A673 (cell line): ENCODE results near the gene OSGIN1. TPM values are rescaled to one million over a fixed set of nuclear protein-coding genes. Genes with fewer than 3 reads are reported as not detected.

Experiments
- BruUV-seq: library from RNA; stranded (reverse); fragments of 400-500 nt; replicated peaks from 2 replicates; lab custom pipeline; 2021; lab: Mats Ljungman, UMichigan
- CTCF ChIA-PET: fragments of 300-600 bp; sonication (Branson Sonifier 250); formaldehyde crosslinking; loops from one replicate; lab custom pipeline; 2022; ENCODE audit warnings: antibody characterized with exemption; lab: Charles Lee
- POLR2A ChIA-PET: fragments of 300-600 bp; sonication (Branson Sonifier 250); formaldehyde crosslinking; loops from one replicate; lab custom pipeline; 2022; ENCODE audit warnings: antibody characterized with exemption; ENCODE audit not compliant: low non-redundant PET; lab: Charles Lee
- DNase-seq: peaks from one replicate; pipeline ENCODE4 v3.0.0-alpha.2; 2015; ENCODE audit warnings: low spot score
- H3K27ac ChIP-seq: fragments of 200-600 bp; sonication (generic); 2 replicates; pipeline ENCODE4 v1.5.1; 2016; ENCODE audit warnings: mixed run types, low read depth, mild to moderate bottlenecking, mixed read lengths, antibody characterized with exemption, low read length; ENCODE audit not compliant: poor library complexity, severe bottlenecking
- H3K27me3 ChIP-seq: fragments of 200-600 bp; sonication (generic); replicated peaks from 2 replicates; pipeline ENCODE4 v1.6.1; 2017; ENCODE audit warnings: mixed run types, low read depth, mild to moderate bottlenecking, mixed read lengths, antibody characterized with exemption, low read length; ENCODE audit not compliant: insufficient read depth, poor library complexity
- H3K36me3 ChIP-seq: fragments of 200-600 bp; sonication (generic); 2 replicates; pipeline ENCODE4 v1.6.1; 2016; ENCODE audit warnings: mixed run types, mild to moderate bottlenecking, mixed read lengths, antibody characterized with exemption, low read length; ENCODE audit not compliant: insufficient read depth, poor library complexity, severe bottlenecking
- H3K4me1 ChIP-seq: fragments of 200-600 bp; sonication (generic); 2 replicates; pipeline ENCODE4 v1.6.1; 2017; ENCODE audit warnings: mixed run types, mild to moderate bottlenecking, mixed read lengths, antibody characterized with exemption, low read length; ENCODE audit not compliant: insufficient read depth, poor library complexity, severe bottlenecking
- H3K4me3 ChIP-seq: fragments of 200-600 bp; sonication (generic); 2 replicates; pipeline ENCODE4 v1.5.1; 2016; ENCODE audit warnings: low read depth, mixed run types, mild to moderate bottlenecking, mixed read lengths, low read length; ENCODE audit not compliant: poor library complexity, severe bottlenecking
- H3K9me3 ChIP-seq: fragments of 200-600 bp; sonication (generic); 2 replicates; pipeline ENCODE4 v1.6.1; 2016; ENCODE audit warnings: mixed run types, low read depth, mild to moderate bottlenecking, mixed read lengths, antibody characterized with exemption, low read length; ENCODE audit not compliant: poor library complexity, severe bottlenecking
- CTCF ChIP-seq: fragments of 300-800, 200-600 bp; sonication (generic); conservative IDR thresholded peaks from 2 replicates; pipeline ENCODE4 v1.5.1; 2017; ENCODE audit warnings: low read depth, mild to moderate bottlenecking, antibody characterized with exemption, low read length, moderate library complexity, mixed read lengths
- EZH2 ChIP-seq: fragments of 200-600 bp; sonication (generic); IDR thresholded peaks from 2 replicates; pipeline ENCODE4 v1.6.1; 2017; ENCODE audit warnings: borderline replicate concordance, low read depth, mild to moderate bottlenecking, mixed read lengths, antibody characterized with exemption, low read length; ENCODE audit not compliant: poor library complexity, severe bottlenecking
- intact Hi-C: fragments of 100-400 bp; cut with micrococcal nuclease; formaldehyde crosslinking; loops from one replicate; pipeline ENCODE4 v1.10.0; 2022; ENCODE audit not compliant: unreplicated experiment
- total RNA-seq: library from RNA; stranded (reverse); gene quantifications from 2 replicates; pipeline ENCODE4 v1.2.3, GENCODE V29; 2021

The OSGIN1 gene
- total RNA-seq, 1 experiment from 2014 or later = 2.4 TPM

DNA sequence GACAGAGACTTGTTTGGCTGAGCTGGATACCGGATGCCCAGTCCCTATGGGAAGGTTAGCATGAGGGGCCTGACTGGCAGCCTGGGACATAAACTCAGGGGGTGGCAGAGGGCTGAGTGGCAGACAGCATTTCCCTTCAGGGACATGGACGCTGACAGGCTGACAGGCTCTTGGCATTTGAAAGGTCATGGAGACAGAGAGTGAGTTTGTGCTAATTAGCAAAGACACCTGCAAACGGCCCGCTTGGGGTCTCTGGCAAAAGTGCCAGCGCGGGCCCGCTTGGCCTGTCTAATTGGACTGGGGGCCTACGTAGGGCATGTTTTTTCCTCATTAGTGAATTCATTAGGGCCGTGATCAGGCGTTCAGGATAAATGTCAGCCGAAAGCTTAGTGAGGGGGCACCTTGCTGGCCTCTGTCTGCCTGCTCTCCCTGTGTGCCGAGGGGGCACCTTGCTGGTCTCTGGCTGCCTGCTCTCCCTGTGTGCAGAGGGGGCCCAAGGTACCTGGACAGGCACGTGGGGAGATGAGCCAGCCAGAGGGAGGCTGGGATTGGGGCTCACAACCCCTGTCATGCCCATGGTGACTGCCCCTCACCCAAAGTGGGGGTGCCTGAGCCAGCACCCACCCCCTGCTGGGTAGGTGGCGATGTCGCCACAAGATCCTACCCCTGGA is 22.7 kb downstream of the OSGIN1 start:
- no peak for DNase-seq
- H3K4me3 ChIP-seq = no peak overlapping the region
- CTCF ChIA-PET = no interaction called here
- H3K9me3 ChIP-seq = no peaks in the 10 kb centered on the region
- H3K27me3 ChIP-seq = no peaks in the 10 kb centered on the region
- no peaks in the 10 kb centered on the region for H3K4me1 ChIP-seq
- POLR2A ChIA-PET = no interaction called here
- no peak overlapping the region for H3K27ac ChIP-seq
- no TSS peak for BruUV-seq
- TF ChIP-seq CTCF (no peak), EZH2 (no peak)
- intact Hi-C loops = no loop called here
- H3K36me3 ChIP-seq = no peaks in the 10 kb centered on the region

DNA sequence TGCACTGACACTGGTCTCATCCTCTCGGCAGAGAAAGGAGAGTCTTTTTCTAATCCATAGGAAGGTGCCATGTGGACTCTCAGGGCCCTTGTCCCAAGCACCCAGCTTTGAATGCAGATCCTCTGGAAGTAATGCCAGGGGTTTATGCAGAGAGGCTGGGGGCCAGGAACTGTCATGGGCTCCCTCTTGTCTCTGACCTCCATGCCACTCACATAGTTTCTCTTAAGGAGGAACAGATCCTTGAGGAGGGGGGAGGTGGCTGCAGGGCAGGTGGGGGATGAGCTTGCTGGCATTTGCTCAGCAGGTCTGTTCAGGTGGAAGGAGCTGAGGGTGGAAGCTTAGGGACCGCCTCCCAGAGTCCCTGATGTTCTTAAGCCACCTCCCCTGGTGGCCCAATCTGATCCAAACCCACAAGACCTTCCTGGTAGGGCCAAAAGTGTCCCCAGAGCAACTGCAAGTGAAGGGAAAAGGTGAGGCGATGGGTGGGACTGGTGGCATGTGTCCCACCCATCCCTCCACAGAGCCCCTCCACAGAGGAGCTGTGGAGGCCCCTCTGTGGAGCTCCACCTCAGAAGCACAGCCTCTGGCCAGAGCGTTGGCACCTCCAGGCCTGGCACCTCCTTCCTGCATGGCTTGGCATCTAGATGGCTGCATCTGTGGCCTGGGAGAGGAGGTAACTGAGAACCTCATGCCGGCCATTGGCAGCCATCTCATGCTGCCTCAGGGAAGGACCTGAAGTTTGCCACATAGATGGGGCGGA is 24.2 kb downstream of the OSGIN1 start:
- ChIA-PET POLR2A (no interaction called here), CTCF (no interaction called here)
- BruUV-seq = no TSS peak
- intact Hi-C loops = no loop called here
- H3K27ac ChIP-seq = no peak overlapping the region
- no peak overlapping the region for H3K4me3 ChIP-seq
- no peak for DNase-seq
- no peaks in the 10 kb centered on the region for H3K27me3 ChIP-seq
- no peaks in the 10 kb centered on the region for H3K36me3 ChIP-seq
- no peaks in the 10 kb centered on the region for H3K4me1 ChIP-seq
- no peaks in the 10 kb centered on the region for H3K9me3 ChIP-seq
- TF ChIP-seq CTCF (no peak), EZH2 (no peak)

DNA sequence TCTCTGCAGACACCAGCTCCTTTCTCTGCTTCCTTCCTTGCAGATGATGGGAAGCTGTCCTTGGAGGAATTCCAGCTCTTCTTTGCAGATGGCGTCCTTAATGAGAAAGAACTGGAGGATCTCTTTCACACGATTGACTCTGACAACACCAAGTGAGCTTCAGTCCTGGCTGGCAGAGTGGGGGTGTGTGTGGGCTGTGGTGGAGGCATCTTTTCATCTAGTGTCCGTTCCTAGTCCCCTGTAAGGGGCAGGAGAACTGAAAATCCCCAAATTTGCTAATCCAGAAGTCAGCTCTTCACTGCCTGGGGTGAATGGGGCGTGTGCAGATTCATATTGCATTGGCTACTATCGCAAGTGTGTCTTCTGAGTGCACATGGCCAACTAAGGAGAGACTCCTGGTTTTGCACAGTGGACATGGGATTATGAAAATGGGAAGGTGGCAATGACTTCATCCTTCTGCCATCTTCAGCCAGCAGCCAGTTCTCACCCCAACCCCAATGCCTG is 25.4 kb downstream of the OSGIN1 start:
- Histone ChIP-seq H3K36me3 (no peaks in the 10 kb centered on the region), H3K27me3 (no peaks in the 10 kb centered on the region), H3K4me1 (no peaks in the 10 kb centered on the region), H3K4me3 (no peak overlapping the region), H3K27ac (no peak overlapping the region), H3K9me3 (no peaks in the 10 kb centered on the region)
- ChIA-PET POLR2A (no interaction called here), CTCF (no interaction called here)
- no TSS peak for BruUV-seq
- TF ChIP-seq CTCF (no peak), EZH2 (no peak)
- intact Hi-C loops = no loop called here
- DNase-seq = no peak
